OCI-LY1 (cell line): ENCODE measurements around the gene GPALPP1.

ENCODE experiments used
- H2AFZ ChIP-seq: fragments of 200-600 bp; sonication (generic), shearing (Covaris generic); 2 replicates; pipeline ENCODE4 v1.6.0; 2014; ENCODE audit warnings: antibody characterized with exemption, mild to moderate bottlenecking, low read length
- H3F3A ChIP-seq: fragments of 200-600 bp; sonication (generic), shearing (Covaris generic); 2 replicates; pipeline ENCODE4 v1.6.0; 2014; ENCODE audit warnings: mild to moderate bottlenecking, antibody characterized with exemption, low read length, moderate library complexity; ENCODE audit not compliant: insufficient read depth
- H3K27ac ChIP-seq: fragments of 200-600 bp; sonication (generic); 2 replicates; pipeline ENCODE4 v1.5.1; 2014; ENCODE audit warnings: low read length, mixed run types, mild to moderate bottlenecking, low read depth; ENCODE audit not compliant: poor library complexity, severe bottlenecking
- H3K27me3 ChIP-seq: fragments of 200-600 bp; sonication (generic); 2 replicates; pipeline ENCODE4 v1.6.0; 2014; ENCODE audit warnings: antibody characterized with exemption, mild to moderate bottlenecking, low read length, moderate library complexity; ENCODE audit not compliant: insufficient read depth
- H3K36me3 ChIP-seq: fragments of 200-600 bp; sonication (generic); 2 replicates; pipeline ENCODE4 v1.6.1; 2014; ENCODE audit warnings: mild to moderate bottlenecking, antibody characterized with exemption, low read length, moderate library complexity, mixed read lengths; ENCODE audit not compliant: insufficient read depth
- H3K4me1 ChIP-seq: fragments of 200-600 bp; sonication (generic); 2 replicates; pipeline ENCODE4 v1.5.1; 2014; ENCODE audit warnings: mild to moderate bottlenecking, low read length, moderate library complexity; ENCODE audit not compliant: insufficient read depth, severe bottlenecking
- H3K4me2 ChIP-seq: fragments of 200-600 bp; sonication (generic), shearing (Covaris generic); 2 replicates; pipeline ENCODE4 v1.6.1; 2014; ENCODE audit warnings: low read length
- H3K4me3 ChIP-seq: fragments of 200-600 bp; sonication (generic); 2 replicates; pipeline ENCODE4 v1.5.1; 2014; ENCODE audit warnings: low read length, low read depth, mild to moderate bottlenecking, mixed read lengths; ENCODE audit not compliant: poor library complexity, severe bottlenecking
- H3K79me2 ChIP-seq: fragments of 200-600 bp; shearing (Covaris generic); 2 replicates; pipeline ENCODE4 v1.6.1; 2016; ENCODE audit warnings: mixed run types, low read length, mixed read lengths; ENCODE audit not compliant: insufficient read depth
- H3K9ac ChIP-seq: fragments of 200-600 bp; sonication (generic), shearing (Covaris generic); 2 replicates; pipeline ENCODE4 v1.6.1; 2014; ENCODE audit warnings: mild to moderate bottlenecking, low read length, mixed read lengths
- H3K9me2 ChIP-seq: fragments of 200-600 bp; sonication (generic), shearing (Covaris generic); 2 replicates; pipeline ENCODE4 v1.6.1; 2014; ENCODE audit warnings: low read depth, mild to moderate bottlenecking, low read length, mixed read lengths
- H3K9me3 ChIP-seq: fragments of 200-600 bp; shearing (Covaris generic); 2 replicates; pipeline ENCODE4 v1.6.1; 2014; ENCODE audit warnings: low read length, mixed read lengths
- H4K20me1 ChIP-seq: fragments of 200-600 bp; sonication (generic), shearing (Covaris generic); 2 replicates; pipeline ENCODE4 v1.6.0; 2016; ENCODE audit warnings: mild to moderate bottlenecking, low read length; ENCODE audit not compliant: insufficient read depth
- CTCF ChIP-seq: fragments of 200-600 bp; sonication (generic), shearing (Covaris generic); IDR thresholded peaks from 2 replicates; pipeline ENCODE4 v1.5.1; 2017; ENCODE audit warnings: mild to moderate bottlenecking, antibody characterized with exemption, low read length, moderate library complexity, mixed read lengths
- EZH2 ChIP-seq: fragments of 200-600 bp; sonication (generic), shearing (Covaris generic); IDR thresholded peaks from 2 replicates; pipeline ENCODE4 v1.8.0; 2017; ENCODE audit warnings: borderline replicate concordance, mixed run types, mild to moderate bottlenecking, antibody characterized with exemption, low read length, moderate library complexity, mixed read lengths

GPALPP1 gene

GRCh38 chr13:45055198-45055901 lies 66.0 kb downstream of the GPALPP1 start:
- no peak overlapping the region for H2AFZ ChIP-seq
- H3K4me3 ChIP-seq = no peak overlapping the region
- H3K27me3 ChIP-seq = no peaks in the 10 kb centered on the region; the same call in 1 of the 2 replicates
- no peaks in the 10 kb centered on the region for H3K4me1 ChIP-seq
- no peaks in the 10 kb centered on the region for H4K20me1 ChIP-seq
- no peaks in the 10 kb centered on the region for H3K9me2 ChIP-seq
- H3K9ac ChIP-seq = no peak overlapping the region
- H3K36me3 ChIP-seq = no peaks in the 10 kb centered on the region
- no peaks in the 10 kb centered on the region for H3K9me3 ChIP-seq
- no peaks in the 10 kb centered on the region for H3K79me2 ChIP-seq
- no peak overlapping the region for H3K27ac ChIP-seq
- H3F3A ChIP-seq = no peaks in the 10 kb centered on the region
- TF ChIP-seq EZH2 (no peak), CTCF (no peak)
- H3K4me2 ChIP-seq = no peak overlapping the region

- Histone ChIP-seq H3K4me3 (no peak overlapping the region), H3K27me3 (no peaks in the 10 kb centered on the region; the same call in 1 of the 2 replicates), H3K9me3 (no peaks in the 10 kb centered on the region), H3F3A (no peaks in the 10 kb centered on the region), H3K36me3 (no peaks in the 10 kb centered on the region), H4K20me1 (no peaks in the 10 kb centered on the region), H3K9me2 (no peaks in the 10 kb centered on the region), H3K79me2 (no peaks in the 10 kb centered on the region), H3K4me2 (no peak overlapping the region; the same call in 1 of the 2 replicates), H3K27ac (no peak overlapping the region), H2AFZ (no peak overlapping the region), H3K9ac (no peak overlapping the region), H3K4me1 (no peaks in the 10 kb centered on the region)
- no peak for TF ChIP-seq EZH2
- TF ChIP-seq CTCF = no peak
Measured at GRCh38 chr13:45055902-45056648, 66.7 kb downstream of the GPALPP1 start.

GRCh38 chr13:45060062-45060461 lies 70.7 kb downstream of the GPALPP1 start:
- Histone ChIP-seq H2AFZ (no peak overlapping the region), H3K27me3 (no peaks in the 10 kb centered on the region; the same call in 1 of the 2 replicates), H4K20me1 (no peaks in the 10 kb centered on the region), H3K9me3 (no peaks in the 10 kb centered on the region), H3K27ac (no peak overlapping the region), H3K4me1 (no peaks in the 10 kb centered on the region), H3F3A (no peaks in the 10 kb centered on the region), H3K9me2 (no peaks in the 10 kb centered on the region), H3K4me3 (no peak overlapping the region), H3K36me3 (no peaks in the 10 kb centered on the region), H3K79me2 (no peaks in the 10 kb centered on the region), H3K9ac (no peak overlapping the region), H3K4me2 (no peak overlapping the region)
- TF ChIP-seq CTCF (no peak), EZH2 (no peak)
